ENCODE data around the gene THBS2.

THBS2 gene

DNA sequence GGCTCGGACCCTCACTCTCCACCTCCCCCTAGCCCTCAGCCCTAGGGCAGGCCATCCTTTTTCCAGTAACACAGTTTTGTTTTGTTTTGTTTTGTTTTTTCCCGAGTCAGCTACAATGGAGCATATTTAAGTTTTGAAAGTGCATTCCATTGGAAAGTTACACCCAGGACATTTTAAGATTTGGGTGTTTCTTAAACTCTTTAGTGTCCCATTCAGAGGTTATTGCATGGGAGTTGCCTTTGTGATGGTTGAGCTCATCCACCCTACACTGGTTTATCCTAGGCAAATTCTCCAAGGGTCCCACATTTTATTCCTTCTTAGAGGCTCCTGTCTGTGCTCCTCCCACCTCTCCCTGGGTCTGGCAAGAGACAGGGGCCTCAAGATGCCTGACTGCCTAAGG is 58.9 kb downstream of the THBS2 start:
- TF ChIP-seq, protein P1, sequence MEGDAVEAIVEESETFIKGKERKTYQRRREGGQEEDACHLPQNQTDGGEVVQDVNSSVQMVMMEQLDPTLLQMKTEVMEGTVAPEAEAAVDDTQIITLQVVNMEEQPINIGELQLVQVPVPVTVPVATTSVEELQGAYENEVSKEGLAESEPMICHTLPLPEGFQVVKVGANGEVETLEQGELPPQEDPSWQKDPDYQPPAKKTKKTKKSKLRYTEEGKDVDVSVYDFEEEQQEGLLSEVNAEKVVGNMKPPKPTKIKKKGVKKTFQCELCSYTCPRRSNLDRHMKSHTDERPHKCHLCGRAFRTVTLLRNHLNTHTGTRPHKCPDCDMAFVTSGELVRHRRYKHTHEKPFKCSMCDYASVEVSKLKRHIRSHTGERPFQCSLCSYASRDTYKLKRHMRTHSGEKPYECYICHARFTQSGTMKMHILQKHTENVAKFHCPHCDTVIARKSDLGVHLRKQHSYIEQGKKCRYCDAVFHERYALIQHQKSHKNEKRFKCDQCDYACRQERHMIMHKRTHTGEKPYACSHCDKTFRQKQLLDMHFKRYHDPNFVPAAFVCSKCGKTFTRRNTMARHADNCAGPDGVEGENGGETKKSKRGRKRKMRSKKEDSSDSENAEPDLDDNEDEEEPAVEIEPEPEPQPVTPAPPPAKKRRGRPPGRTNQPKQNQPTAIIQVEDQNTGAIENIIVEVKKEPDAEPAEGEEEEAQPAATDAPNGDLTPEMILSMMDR (IDR thresholded peaks at IDR 0.05; ENCODE audit: insufficient read depth, low read depth, low read length, missing control alignments) = no peak
- DNase-seq (ENCODE audit: low read depth) = no peak
- H3K4me3 ChIP-seq (ENCODE audit: low read length) = no peak overlapping the region

DNA sequence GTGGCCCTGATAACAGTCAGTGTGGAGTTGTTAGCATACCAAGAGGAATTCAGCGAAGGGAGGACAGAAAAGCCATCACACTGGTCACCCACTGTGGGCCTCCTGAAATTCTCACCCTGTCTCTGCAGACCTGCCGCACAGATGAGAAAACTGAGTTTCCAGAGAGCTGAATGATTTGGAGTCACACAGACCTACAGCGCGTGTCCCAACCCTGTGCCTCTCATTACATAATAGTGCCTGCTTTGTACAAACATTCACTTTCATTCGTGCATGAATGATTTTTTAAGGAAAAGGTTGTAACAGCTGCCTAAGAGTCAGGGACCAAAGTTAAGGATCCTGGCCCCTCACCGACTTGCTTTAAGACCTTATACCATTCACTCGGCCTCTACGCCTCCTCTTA is 62.7 kb downstream of the THBS2 start:
- no peak for DNase-seq (ENCODE audit: low read depth)
- no peak overlapping the region for H3K4me3 ChIP-seq (ENCODE audit: low read length)
- TF ChIP-seq, protein P1 (IDR thresholded peaks at IDR 0.05; ENCODE audit: insufficient read depth, low read depth, low read length, missing control alignments) = no peak

DNA sequence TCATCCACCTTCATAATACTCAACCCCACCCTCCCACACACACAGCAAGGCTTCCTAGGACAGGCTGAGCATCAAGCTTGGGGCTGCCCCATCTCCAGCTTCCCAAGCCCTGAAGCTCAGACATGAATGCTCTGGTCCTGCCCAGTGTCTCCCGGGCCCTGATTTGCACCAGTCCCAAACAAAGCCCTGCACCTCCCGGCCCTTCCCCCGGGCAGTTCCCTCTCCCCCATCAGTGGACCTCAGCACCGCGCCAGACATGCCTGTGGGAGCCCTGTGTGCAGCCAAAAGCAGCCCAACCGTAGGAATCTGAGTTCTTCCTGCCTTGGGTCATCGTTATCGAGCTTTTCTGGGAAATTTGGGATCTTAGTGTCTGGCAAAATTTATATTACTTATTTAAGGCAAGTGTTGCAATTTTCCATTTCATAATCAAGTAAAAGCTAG is 63.5 kb downstream of the THBS2 start:
- no peak overlapping the region for H3K4me3 ChIP-seq (ENCODE audit: low read length)
- DNase-seq (ENCODE audit: low read depth) = no peak
- TF ChIP-seq, protein P1 (IDR thresholded peaks at IDR 0.05; ENCODE audit: insufficient read depth, low read depth, low read length, missing control alignments) = no peak

DNA sequence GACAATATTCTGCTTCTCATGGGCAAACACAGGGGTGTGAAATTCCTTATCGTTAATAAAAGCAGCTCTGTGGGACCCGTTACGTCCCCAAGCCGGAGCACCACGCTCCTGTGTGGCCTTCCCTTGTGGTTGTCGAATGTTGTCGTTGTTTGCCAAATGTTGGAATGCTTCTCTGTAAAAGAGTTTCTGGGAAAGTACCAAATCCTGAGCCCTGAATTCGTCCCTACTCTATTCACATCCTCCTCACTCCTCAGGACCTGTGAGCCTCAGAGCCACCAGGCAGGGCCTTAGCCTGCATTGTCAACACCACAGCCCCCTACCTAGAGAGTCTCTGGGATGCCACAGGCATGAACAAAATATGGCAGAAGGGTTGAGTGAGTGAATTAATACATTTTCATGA is 64.0 kb downstream of the THBS2 start:
- TF ChIP-seq, protein P1 (IDR thresholded peaks at IDR 0.05; ENCODE audit: insufficient read depth, low read depth, low read length, missing control alignments) = no peak
- H3K4me3 ChIP-seq (ENCODE audit: low read length) = no peak overlapping the region
- no peak for DNase-seq (ENCODE audit: low read depth)

DNA sequence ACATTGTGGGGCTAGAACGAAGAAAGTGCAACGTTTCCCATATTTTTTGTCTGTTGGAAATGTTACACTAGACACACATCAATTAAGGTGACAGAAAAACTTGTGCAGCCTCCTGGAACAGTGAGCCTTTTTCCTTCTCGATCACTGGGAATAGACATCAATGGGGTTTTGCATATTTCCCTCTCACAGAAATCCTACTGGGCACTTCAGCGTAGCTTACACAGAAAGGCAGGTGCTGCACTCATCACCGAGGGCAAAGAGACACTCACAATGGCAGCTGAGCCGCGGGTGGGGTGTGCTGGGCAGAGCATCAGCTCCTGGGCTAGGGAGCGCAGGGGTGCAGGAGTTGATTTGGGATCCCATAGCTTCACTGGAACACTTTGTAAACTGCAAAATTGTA is 64.5 kb downstream of the THBS2 start:
- DNase-seq (ENCODE audit: low read depth) = no peak
- H3K4me3 ChIP-seq (ENCODE audit: low read length) = no peak overlapping the region
- TF ChIP-seq, protein P1 (IDR thresholded peaks at IDR 0.05; ENCODE audit: insufficient read depth, low read depth, low read length, missing control alignments) = no peak

DNA sequence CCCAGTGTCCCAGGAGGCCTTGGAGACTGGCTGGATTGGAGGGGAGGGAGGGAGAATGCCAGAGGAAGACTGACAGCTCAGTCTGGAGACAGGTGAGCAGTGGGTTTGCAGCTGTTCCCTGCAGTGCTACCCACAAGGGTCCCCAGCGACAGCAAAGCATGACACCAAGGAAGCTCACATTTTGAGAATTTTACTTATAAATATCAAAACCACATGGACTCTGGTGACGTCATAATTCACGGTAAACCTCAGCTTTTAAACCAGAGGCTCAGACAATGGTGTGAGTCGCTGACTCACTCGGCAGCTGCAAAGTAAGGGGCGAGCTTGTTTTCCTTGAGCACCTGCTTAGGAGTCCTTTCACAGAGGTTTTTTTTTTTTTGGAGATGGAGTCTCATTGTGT is 65.2 kb downstream of the THBS2 start:
- no peak overlapping the region for H3K4me3 ChIP-seq (ENCODE audit: low read length)
- peak; percentile 27 for DNase-seq (ENCODE audit: low read depth)
- TF ChIP-seq, protein P1 (IDR thresholded peaks at IDR 0.05; ENCODE audit: insufficient read depth, low read depth, low read length, missing control alignments) = no peak

DNA sequence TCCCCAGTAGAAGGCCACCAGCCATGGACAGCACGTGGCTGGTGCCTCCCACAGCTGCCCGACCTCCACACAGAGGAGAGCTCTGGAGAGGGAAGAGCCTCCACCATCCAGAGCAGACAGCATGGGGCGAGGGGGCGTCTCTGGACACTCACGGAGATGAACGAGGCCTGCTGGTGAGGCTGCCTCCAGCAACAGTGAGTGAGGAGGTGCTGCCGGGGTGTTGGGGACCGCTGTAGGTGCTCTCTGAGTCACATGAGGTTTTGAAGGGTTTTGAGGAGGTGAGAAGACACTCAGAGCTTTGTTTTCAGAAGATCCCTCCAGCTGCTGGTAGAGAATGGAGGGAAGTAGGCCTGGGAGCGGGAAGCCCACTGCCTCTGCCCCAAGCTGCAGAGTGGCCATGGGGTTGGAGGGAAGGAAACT is 65.6 kb downstream of the THBS2 start:
- DNase-seq (ENCODE audit: low read depth) = no peak
- TF ChIP-seq, protein P1 (IDR thresholded peaks at IDR 0.05; ENCODE audit: insufficient read depth, low read depth, low read length, missing control alignments) = no peak

More for the DNA sequence above, 65.6 kb downstream of the THBS2 start:
- no peak overlapping the region for H3K4me3 ChIP-seq (ENCODE audit: low read length)
